Activated naive CD4-positive, alpha-beta T cell treated with anti-CD3 and anti-CD28 coated beads for 36 hours (primary cell): ENCODE measurements around the gene NCKAP1. TPM values are rescaled to one million over a fixed set of nuclear protein-coding genes. Genes with fewer than 3 reads are reported as not detected.

Experiments used
- CTCF ChIA-PET: fragments of 350-600 bp; sonication (Branson Sonifier 250); formaldehyde crosslinking; loops from one replicate; lab custom pipeline; 2021; ENCODE audit warnings: antibody characterized with exemption; lab: Charles Lee
- DNase-seq: peaks from one replicate; pipeline ENCODE4 v3.0.0-alpha.2; 2020
- H3K27ac Mint-ChIP-seq: one replicate; pipeline ENCODE4 v1.8.0; 2021; ENCODE audit warnings: mild to moderate bottlenecking, mixed read lengths
- H3K27me3 Mint-ChIP-seq: one replicate; pipeline ENCODE4 v1.8.0; 2021; ENCODE audit warnings: low read depth, mixed read lengths
- H3K36me3 Mint-ChIP-seq: one replicate; pipeline ENCODE4 v1.8.0; 2021; ENCODE audit warnings: low read depth, mixed read lengths
- H3K4me1 Mint-ChIP-seq: one replicate; pipeline ENCODE4 v1.8.0; 2021; ENCODE audit warnings: low read depth, mixed read lengths
- H3K4me3 Mint-ChIP-seq: one replicate; pipeline ENCODE4 v1.8.0; 2021; ENCODE audit warnings: mild to moderate bottlenecking, moderate library complexity, mixed read lengths
- H3K9me3 Mint-ChIP-seq: one replicate; pipeline ENCODE4 v1.8.0; 2021; ENCODE audit warnings: mixed read lengths
- intact Hi-C: fragments of 100-400 bp; cut with micrococcal nuclease; formaldehyde crosslinking; loops from one replicate; pipeline ENCODE4 v1.15.1; 2023
- total RNA-seq, 2 experiments: library from RNA; stranded (reverse); gene quantifications; one replicate each; pipeline ENCODE4 v1.2.3, GENCODE V29; 2021

Gene NCKAP1
- total RNA-seq, 2 experiments from 2014 or later = 10.6 to 11.9 TPM

GRCh38 chr2:183034806-183035205, 3.5 kb downstream of the NCKAP1 start:
- intact Hi-C loops = loop anchor here (10.0 kb wide), 1 partner anchor 1570 kb away; no protein-coding TSS in a partner anchor
- H3K27ac Mint-ChIP-seq = no peak overlapping the region
- H3K4me1 Mint-ChIP-seq = peaks cover 22% of the 10 kb centered on the region
- H3K4me3 Mint-ChIP-seq = no peak overlapping the region
- no peaks in the 10 kb centered on the region for H3K9me3 Mint-ChIP-seq
- no peaks in the 10 kb centered on the region for H3K36me3 Mint-ChIP-seq
- CTCF ChIA-PET = no interaction called here
- peaks cover 54% of the 10 kb centered on the region for H3K27me3 Mint-ChIP-seq
- DNase-seq = no peak

- Mint-ChIP-seq H3K9me3 (no peaks in the 10 kb centered on the region), H3K4me3 (no peak overlapping the region), H3K4me1 (peaks cover 20% of the 10 kb centered on the region), H3K36me3 (no peaks in the 10 kb centered on the region), H3K27ac (no peak overlapping the region), H3K27me3 (peaks cover 57% of the 10 kb centered on the region)
- no peak for DNase-seq
- CTCF ChIA-PET = no interaction called here
- intact Hi-C loops = loop anchor here (10.0 kb wide), 1 partner anchor 1569 kb away; no protein-coding TSS in a partner anchor
These were observed 4.3 kb downstream of the NCKAP1 start for GRCh38 chr2:183033951-183034350.

- no peak for DNase-seq
- peaks cover 54% of the 10 kb centered on the region for H3K27me3 Mint-ChIP-seq
- no peaks in the 10 kb centered on the region for H3K9me3 Mint-ChIP-seq
- no peak overlapping the region for H3K4me3 Mint-ChIP-seq
- no peaks in the 10 kb centered on the region for H3K36me3 Mint-ChIP-seq
- H3K4me1 Mint-ChIP-seq = peaks cover 15% of the 10 kb centered on the region
- CTCF ChIA-PET = no interaction called here
- no peak overlapping the region for H3K27ac Mint-ChIP-seq
- intact Hi-C loops = loop anchor here (10.0 kb wide), 1 partner anchor 1567 kb away; no protein-coding TSS in a partner anchor
These were observed 6.1 kb downstream of the NCKAP1 start for GRCh38 chr2:183031911-183032794.

- no peak for DNase-seq
- Mint-ChIP-seq H3K4me1 (no peaks in the 10 kb centered on the region), H3K36me3 (no peaks in the 10 kb centered on the region), H3K9me3 (no peaks in the 10 kb centered on the region), H3K27ac (no peak overlapping the region), H3K27me3 (peaks cover 40% of the 10 kb centered on the region), H3K4me3 (no peak overlapping the region)
- CTCF ChIA-PET = no interaction called here
- intact Hi-C loops = no loop called here
These were observed 9.0 kb downstream of the NCKAP1 start for GRCh38 chr2:183029219-183029618.

GRCh38 chr2:183028108-183028507, 10.1 kb downstream of the NCKAP1 start:
- intact Hi-C loops = no loop called here
- Mint-ChIP-seq H3K4me1 (no peaks in the 10 kb centered on the region), H3K9me3 (no peaks in the 10 kb centered on the region), H3K27me3 (peaks cover 31% of the 10 kb centered on the region), H3K36me3 (no peaks in the 10 kb centered on the region), H3K27ac (no peak overlapping the region), H3K4me3 (no peak overlapping the region)
- DNase-seq = no peak
- CTCF ChIA-PET = no interaction called here

- H3K27me3 Mint-ChIP-seq = peaks cover 24% of the 10 kb centered on the region
- intact Hi-C loops = no loop called here
- CTCF ChIA-PET = interaction anchor here (0.6 to 0.7 kb wide), 2 partner anchors 12 to 1157 kb away, joined by 4 read pairs; no protein-coding TSS in a partner anchor
- no peak overlapping the region for H3K27ac Mint-ChIP-seq
- DNase-seq = no peak
- H3K4me3 Mint-ChIP-seq = no peak overlapping the region
- H3K4me1 Mint-ChIP-seq = no peaks in the 10 kb centered on the region
- no peaks in the 10 kb centered on the region for H3K36me3 Mint-ChIP-seq
- H3K9me3 Mint-ChIP-seq = no peaks in the 10 kb centered on the region
These were observed 10.8 kb downstream of the NCKAP1 start for GRCh38 chr2:183027443-183027842.

GRCh38 chr2:183026424-183026823, 11.8 kb downstream of the NCKAP1 start:
- Mint-ChIP-seq H3K27ac (no peak overlapping the region), H3K36me3 (peaks cover 6% of the 10 kb centered on the region), H3K4me1 (no peaks in the 10 kb centered on the region), H3K4me3 (no peak overlapping the region), H3K27me3 (peaks cover 18% of the 10 kb centered on the region), H3K9me3 (no peaks in the 10 kb centered on the region)
- CTCF ChIA-PET = interaction anchor here (1.0 kb wide), 1 partner anchor 46 kb away, joined by 3 read pairs; no protein-coding TSS in a partner anchor
- intact Hi-C loops = no loop called here
- DNase-seq = no peak

- no peaks in the 10 kb centered on the region for H3K4me1 Mint-ChIP-seq
- peaks cover 18% of the 10 kb centered on the region for H3K27me3 Mint-ChIP-seq
- peaks cover 6% of the 10 kb centered on the region for H3K36me3 Mint-ChIP-seq
- H3K27ac Mint-ChIP-seq = no peak overlapping the region
- no peaks in the 10 kb centered on the region for H3K9me3 Mint-ChIP-seq
- no peak for DNase-seq
- H3K4me3 Mint-ChIP-seq = no peak overlapping the region
- intact Hi-C loops = no loop called here
- CTCF ChIA-PET = interaction anchor here (1.0 kb wide), 1 partner anchor 46 kb away, joined by 3 read pairs; no protein-coding TSS in a partner anchor
These were observed 12.3 kb downstream of the NCKAP1 start for GRCh38 chr2:183025993-183026392.

- intact Hi-C loops = no loop called here
These were observed 13.7 kb downstream of the NCKAP1 start for GRCh38 chr2:183024339-183025095.

GRCh38 chr2:183022711-183023110, 15.5 kb downstream of the NCKAP1 start:
- Mint-ChIP-seq H3K4me1 (no peaks in the 10 kb centered on the region), H3K9me3 (no peaks in the 10 kb centered on the region), H3K27ac (no peak overlapping the region), H3K36me3 (peaks cover 8% of the 10 kb centered on the region), H3K4me3 (no peak overlapping the region), H3K27me3 (no peaks in the 10 kb centered on the region)
- intact Hi-C loops = no loop called here
- no peak for DNase-seq
- CTCF ChIA-PET = no interaction called here

More at GRCh38 chr2:183024339-183025095, 13.7 kb downstream of the NCKAP1 start:
- H3K4me3 Mint-ChIP-seq = no peak overlapping the region
- CTCF ChIA-PET = interaction anchor here (0.7 kb wide), 1 partner anchor 179 kb away, joined by 3 read pairs; no protein-coding TSS in a partner anchor
- DNase-seq = no peak
- peaks cover 8% of the 10 kb centered on the region for H3K36me3 Mint-ChIP-seq
- H3K27ac Mint-ChIP-seq = no peak overlapping the region
- no peaks in the 10 kb centered on the region for H3K9me3 Mint-ChIP-seq
- no peaks in the 10 kb centered on the region for H3K4me1 Mint-ChIP-seq
- peaks cover 6% of the 10 kb centered on the region for H3K27me3 Mint-ChIP-seq

GRCh38 chr2:183021613-183022012, 16.6 kb downstream of the NCKAP1 start:
- CTCF ChIA-PET = no interaction called here
- Mint-ChIP-seq H3K36me3 (peaks cover 8% of the 10 kb centered on the region), H3K27me3 (no peaks in the 10 kb centered on the region)

GRCh38 chr2:183019718-183020442, 18.4 kb downstream of the NCKAP1 start:
- no peak for DNase-seq
- Mint-ChIP-seq H3K9me3 (no peaks in the 10 kb centered on the region), H3K4me1 (no peaks in the 10 kb centered on the region), H3K36me3 (peaks cover 8% of the 10 kb centered on the region), H3K27ac (no peak overlapping the region), H3K27me3 (no peaks in the 10 kb centered on the region), H3K4me3 (no peak overlapping the region)
- CTCF ChIA-PET = no interaction called here
- intact Hi-C loops = no loop called here

More at GRCh38 chr2:183021613-183022012, 16.6 kb downstream of the NCKAP1 start:
- Mint-ChIP-seq H3K27ac (no peak overlapping the region), H3K4me3 (no peak overlapping the region), H3K4me1 (no peaks in the 10 kb centered on the region), H3K9me3 (no peaks in the 10 kb centered on the region)
- no peak for DNase-seq
- intact Hi-C loops = no loop called here
